AG09309 (cell line): ENCODE results near the gene NCDN.

Experiments used
- DNase-seq: peaks from one replicate; pipeline ENCODE4 v3.0.0-alpha.2; 2010; ENCODE audit warnings: low read depth
- H3K4me3 ChIP-seq: 2 replicates; pipeline ENCODE4 v1.5.1; 2011; ENCODE audit warnings: mild to moderate bottlenecking, low read depth, low read length, moderate library complexity; ENCODE audit not compliant: control insufficient read depth
- TF ChIP-seq, protein P1 (sequence below): IDR thresholded peaks from 2 replicates; pipeline ENCODE4 v1.5.1; 2011; ENCODE audit warnings: mild to moderate bottlenecking, low read depth, low read length, inconsistent platforms; ENCODE audit not compliant: insufficient read depth, control insufficient read depth; ENCODE audit errors: missing control alignments

Gene NCDN

DNA sequence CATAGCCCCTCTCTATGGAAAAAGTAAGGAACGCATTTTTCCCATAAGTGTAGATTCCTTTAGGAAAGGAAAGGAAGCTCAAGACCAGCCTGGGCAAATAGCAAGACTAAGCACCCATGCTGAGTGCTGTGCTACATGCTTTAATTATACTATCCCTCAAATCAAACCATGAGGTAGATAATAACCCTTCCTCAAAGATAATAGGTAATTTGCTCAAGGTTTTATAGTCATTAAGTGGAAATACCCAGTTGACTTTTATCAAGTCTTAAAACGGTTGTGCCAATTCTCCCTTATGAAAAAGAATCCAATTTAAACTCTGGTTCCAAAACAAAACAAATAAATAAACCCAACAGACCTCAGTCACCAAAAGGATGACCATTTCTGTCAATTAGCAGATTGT is 3.7 kb upstream of the NCDN start:
- no peak for DNase-seq
- H3K4me3 ChIP-seq = no peak overlapping the region
- TF ChIP-seq, protein P1, sequence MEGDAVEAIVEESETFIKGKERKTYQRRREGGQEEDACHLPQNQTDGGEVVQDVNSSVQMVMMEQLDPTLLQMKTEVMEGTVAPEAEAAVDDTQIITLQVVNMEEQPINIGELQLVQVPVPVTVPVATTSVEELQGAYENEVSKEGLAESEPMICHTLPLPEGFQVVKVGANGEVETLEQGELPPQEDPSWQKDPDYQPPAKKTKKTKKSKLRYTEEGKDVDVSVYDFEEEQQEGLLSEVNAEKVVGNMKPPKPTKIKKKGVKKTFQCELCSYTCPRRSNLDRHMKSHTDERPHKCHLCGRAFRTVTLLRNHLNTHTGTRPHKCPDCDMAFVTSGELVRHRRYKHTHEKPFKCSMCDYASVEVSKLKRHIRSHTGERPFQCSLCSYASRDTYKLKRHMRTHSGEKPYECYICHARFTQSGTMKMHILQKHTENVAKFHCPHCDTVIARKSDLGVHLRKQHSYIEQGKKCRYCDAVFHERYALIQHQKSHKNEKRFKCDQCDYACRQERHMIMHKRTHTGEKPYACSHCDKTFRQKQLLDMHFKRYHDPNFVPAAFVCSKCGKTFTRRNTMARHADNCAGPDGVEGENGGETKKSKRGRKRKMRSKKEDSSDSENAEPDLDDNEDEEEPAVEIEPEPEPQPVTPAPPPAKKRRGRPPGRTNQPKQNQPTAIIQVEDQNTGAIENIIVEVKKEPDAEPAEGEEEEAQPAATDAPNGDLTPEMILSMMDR = no peak

DNA sequence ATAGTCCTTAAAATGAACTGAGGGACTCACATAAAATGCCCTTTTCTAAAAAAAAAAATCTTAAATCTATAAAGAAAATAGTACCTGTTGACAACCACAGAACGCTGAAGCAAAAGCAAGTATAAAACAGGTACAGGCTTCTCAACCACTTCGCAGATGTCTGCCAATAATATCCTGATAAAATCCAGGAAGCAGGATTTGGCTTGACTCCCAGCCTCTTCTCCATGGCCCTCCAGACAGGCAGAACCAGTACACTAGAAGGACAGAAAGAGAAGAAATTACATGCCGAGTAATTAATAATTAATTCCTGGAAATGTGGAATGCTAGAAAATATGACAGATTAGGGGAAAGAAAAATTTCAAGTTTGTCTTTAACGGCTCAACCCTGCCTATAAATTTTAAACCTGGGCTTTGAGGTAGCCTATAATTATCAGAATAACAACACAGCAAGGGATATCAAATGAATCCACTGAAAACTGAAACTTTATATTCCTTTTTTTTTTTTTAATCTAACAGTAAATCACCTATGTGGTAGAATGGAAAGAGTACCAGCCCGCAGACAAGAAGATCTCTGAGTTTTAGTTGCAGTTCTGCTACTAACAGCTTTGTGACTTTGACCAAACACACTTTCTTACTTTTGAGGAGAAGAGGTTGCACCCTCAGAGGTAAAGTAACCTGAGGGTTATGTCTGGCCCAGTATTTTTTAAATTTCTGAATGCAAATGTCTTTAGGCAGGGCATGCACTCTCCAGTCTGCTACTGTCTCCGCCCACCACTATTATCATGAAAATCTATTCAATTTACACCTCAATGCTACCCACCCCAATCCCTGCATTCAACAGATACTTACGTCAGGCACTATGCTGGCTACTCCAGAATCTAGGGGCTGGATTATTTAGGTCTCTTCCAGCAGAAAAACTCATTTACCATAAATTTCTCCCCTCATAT is 3.1 kb upstream of the NCDN start:
- TF ChIP-seq, protein P1 = no peak
- no peak for DNase-seq
- no peak overlapping the region for H3K4me3 ChIP-seq

DNA sequence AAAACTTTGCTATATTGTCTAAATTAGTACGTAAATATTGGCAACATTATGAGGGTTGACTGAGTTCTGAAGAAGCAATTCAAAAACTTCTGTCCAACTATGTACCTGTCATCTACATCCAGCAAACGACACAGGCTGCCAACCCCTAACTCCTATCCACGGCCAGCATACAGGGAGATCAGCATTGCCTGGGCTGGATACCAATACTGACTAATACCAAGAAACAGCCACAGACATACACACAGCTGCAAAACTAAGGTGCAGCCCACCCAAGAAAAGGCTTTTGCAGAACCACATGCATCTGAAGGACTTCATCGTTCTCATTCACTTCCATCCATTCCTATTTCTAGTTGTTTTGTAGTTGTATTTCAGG is 2.4 kb upstream of the NCDN start:
- no peak overlapping the region for H3K4me3 ChIP-seq
- TF ChIP-seq, protein P1 = no peak
- no peak for DNase-seq

DNA sequence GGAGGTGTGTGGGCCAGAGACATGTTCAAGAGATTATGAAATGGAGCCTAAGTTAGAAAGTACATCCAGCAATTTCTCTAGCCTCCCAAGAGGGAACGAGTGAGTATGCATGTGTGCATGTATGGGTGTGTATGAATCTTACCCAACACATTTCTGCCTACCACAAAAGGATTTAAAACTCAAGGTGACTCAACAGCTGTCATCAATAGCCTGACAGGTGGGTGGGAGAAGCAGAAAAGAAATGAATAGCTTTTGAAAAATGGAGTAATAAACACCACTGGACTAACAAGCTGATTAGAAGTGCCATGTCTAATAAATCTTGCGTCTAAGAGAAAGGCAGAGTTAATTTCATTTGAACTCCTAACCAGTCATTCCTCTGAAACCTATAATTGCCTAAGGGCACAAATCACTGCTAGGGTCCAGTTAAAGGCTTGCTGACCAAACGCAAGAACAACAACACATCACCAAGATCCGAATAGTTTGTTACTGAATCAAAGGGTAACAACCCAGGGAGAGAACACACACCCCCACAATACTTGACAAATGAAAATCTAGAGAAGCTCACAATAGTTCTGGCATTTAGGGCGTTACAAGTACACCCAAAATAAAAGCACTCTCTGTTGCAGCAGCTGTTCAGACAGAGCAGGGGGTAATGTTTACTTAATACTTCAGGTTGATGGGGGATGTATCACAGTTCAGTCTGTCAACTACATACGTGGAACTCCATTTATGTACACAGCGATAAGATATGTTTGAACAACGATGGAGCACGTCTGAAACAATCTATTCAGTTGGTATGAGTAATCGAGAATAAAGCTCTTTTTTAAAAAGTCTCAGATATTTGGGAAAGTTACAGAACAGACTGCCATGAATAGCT is 1.8 kb upstream of the NCDN start:
- TF ChIP-seq, protein P1 = no peak
- H3K4me3 ChIP-seq = no peak overlapping the region; the same call in 1 of the 2 replicates
- DNase-seq = peak; percentile 55

DNA sequence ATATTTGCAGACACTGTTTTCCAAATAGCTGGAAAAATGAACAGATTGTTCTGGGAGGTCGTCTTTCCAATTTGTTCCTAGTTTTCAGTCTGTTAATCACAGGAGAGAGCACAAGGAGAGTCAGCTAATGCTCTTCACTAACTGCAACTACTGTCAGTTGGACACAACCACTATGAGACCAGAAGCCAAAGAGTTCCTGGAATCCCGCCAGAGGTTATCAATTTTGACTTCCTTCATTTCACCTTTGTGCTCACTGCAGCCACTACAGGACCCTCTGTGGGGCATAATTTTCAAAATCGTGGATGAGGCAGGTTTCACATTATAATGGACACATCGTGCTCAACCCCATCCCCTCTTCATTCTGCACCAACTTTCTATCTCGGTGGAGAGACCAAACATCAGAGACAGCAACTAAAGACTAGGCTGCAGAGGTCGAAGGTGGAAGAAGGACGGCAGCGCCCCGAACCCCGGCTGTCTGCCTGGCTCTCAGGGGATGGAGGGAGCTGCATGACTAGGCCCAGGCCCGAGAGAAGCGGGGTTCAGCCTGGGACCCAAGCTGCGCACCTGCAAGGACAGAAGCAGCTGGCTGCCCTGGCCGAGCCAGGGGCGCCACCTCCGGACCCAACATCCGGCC is 998 bp upstream of the NCDN start:
- no peak for DNase-seq
- TF ChIP-seq, protein P1 = no peak
- H3K4me3 ChIP-seq = peak overlapping the region; percentile 88

DNA sequence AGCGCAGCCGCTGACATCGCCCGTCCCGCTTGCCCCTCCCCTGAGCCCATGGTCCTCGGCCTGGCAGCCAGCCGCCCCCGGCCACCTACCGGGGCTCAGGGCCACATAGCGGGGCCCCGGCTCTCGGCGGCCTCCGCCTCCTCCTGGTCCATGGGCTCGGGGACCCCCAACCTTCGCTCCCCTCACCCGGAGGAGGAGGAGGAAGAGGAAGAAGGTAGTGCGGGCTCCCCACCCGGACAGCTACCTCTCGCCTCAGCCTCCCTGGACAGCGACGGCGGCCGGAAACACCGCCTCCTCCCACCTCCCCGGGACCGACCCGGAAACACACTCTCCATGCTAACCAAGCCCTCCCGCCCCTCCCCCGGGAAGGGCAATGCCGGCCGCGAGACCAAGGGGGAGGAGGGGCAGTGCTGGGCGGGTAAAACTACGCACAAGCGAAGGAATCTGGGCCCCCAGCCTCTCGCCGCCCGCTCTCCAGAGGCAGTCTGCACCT is 435 bp upstream of the NCDN start, which contains the start of gene KIAA0319L:
Gene KIAA0319L, minus strand, starts transcription at position 286 of the 493 bp plus-strand sequence. CDS start 2,912 bp downstream, outside the sequence.
- no peak for DNase-seq
- H3K4me3 ChIP-seq = peak within 1 kb of the TSS; percentile 88
- TF ChIP-seq, protein P1 = no peak
